ENCODE results near the gene ATP11A.
"Not testable (repeated sequence)": the region's sequence is repeated elsewhere in the genome, so short reads cannot be mapped to it uniquely, and the experiment has no call there.

- not testable (repeated sequence) for TF ChIP-seq CTCF, POLR2AphosphoS5, POLR2A (IDR thresholded peaks at IDR 0.05)
These were observed 4.5 kb upstream of the ATP11A start for GRCh38 chr13:112685189-112685805.
